ENCODE measurements around the gene CGNL1. TPM values are rescaled to one million over a fixed set of nuclear protein-coding genes. Genes with fewer than 3 reads are reported as not detected.

Gene CGNL1
- total RNA-seq, 1 experiment from 2014 or later: 10.6 TPM

DNA sequence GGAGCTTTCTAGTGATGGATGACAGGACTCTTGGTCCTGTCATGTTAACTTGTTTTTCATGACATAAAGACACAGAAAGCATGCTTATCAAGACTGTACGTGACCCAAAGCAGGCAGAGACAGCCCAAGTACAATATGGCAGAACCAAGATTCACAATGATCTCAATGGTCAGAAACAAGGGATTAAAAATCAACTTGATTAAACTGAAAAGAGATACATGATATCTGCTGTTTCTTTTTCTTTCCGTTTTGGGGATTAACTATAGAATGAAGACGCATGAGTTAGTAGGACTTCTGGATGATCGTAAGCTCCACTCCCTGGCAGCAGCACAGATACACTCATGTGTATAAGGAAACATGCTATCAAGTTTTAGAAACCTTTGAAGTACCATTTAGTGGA, 117.0 kb downstream of the CGNL1 start:
- H3K36me3 ChIP-seq (replicated peaks; ENCODE audit: control insufficient read depth, insufficient read depth, low read length): no peaks in the 10 kb centered on the region; the same call in 1 of the 2 replicates
- no peaks in the 10 kb centered on the region for H3K27me3 ChIP-seq (ENCODE audit: control insufficient read depth, insufficient read depth, low read length)
- no peak overlapping the region for H3K4me3 ChIP-seq (ENCODE audit: insufficient read depth, low read depth, low read length)
- DNase-seq: no peak

DNA sequence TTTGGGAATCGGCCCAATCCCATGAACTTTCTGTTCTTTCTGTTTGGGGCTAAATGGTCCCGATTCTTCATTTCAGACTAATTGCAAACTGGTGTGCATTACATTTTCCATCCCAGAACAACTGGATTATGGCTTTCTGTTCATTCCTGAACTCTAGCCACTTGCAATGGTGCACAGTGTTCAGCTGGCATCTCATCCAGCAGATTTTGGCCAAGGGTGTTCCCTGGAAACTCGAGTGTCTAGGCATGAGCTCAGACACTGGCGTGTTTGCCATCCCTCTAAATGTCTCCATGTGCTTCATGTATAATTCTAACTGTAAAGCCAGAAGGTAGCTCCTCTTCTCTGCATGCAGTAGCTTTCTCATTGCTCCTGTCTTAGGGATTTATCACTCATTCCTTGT, 118.3 kb downstream of the CGNL1 start:
- Histone ChIP-seq H3K27me3 (ENCODE audit: control insufficient read depth, insufficient read depth, low read length) (no peaks in the 10 kb centered on the region), H3K4me3 (ENCODE audit: insufficient read depth, low read depth, low read length) (no peak overlapping the region), H3K36me3 (replicated peaks; ENCODE audit: control insufficient read depth, insufficient read depth, low read length) (no peaks in the 10 kb centered on the region; the same call in 1 of the 2 replicates)
- DNase-seq: no peak

DNA sequence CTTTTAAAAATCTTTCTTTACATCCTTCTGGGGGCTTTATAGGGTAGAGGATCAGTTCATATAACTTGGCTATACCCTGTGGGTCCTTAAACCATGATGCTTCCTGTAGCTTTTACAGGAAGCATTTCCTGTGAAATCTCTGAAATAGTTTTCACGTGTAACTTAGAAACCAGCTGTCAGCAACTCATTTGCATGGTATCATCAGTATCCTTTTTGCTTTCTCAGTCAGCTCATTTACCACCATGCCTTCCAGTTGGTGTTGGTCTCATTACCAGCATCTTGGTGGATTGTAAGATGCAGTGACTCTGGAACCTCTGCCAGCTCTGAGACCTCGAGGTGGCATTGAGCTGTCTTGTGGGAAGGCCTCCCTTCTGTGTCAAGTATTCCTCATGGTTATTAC, 118.7 kb downstream of the CGNL1 start:
- no peaks in the 10 kb centered on the region for H3K27me3 ChIP-seq (ENCODE audit: control insufficient read depth, insufficient read depth, low read length)
- H3K36me3 ChIP-seq (replicated peaks; ENCODE audit: control insufficient read depth, insufficient read depth, low read length): no peaks in the 10 kb centered on the region; the same call in 1 of the 2 replicates
- no peak overlapping the region for H3K4me3 ChIP-seq (ENCODE audit: insufficient read depth, low read depth, low read length)
- DNase-seq: no peak

DNA sequence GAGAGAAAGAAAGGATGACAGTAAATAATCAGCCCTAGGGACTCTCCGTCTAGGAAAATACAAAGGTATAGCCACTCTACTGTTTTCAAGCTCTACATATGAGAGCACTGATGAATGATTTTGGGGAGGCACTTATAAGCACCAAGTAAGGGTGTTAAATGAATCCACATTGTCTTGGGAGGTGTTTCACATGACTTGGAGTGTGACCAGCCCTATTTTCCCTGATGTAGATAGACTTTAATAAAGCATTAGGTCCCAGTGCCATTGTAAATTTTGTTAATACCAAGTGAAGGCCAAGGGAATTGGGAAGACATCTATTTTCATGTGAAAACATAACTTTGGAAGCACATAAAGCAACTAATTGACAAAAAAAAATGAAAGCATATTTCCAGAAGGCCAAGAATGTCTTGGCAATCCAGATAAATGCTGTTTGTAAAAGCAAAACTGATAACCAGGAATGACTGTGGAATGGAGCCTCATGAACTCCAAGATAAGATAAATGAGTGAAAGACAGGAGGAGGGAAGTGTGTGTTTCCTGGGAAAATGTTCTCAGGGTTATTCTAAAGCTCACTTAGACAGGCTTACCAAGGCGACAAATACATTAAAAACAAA, 119.4 kb downstream of the CGNL1 start:
- Histone ChIP-seq H3K36me3 (replicated peaks; ENCODE audit: control insufficient read depth, insufficient read depth, low read length) (no peaks in the 10 kb centered on the region; the same call in 1 of the 2 replicates), H3K4me3 (ENCODE audit: insufficient read depth, low read depth, low read length) (no peak overlapping the region), H3K27me3 (ENCODE audit: control insufficient read depth, insufficient read depth, low read length) (no peaks in the 10 kb centered on the region)
- DNase-seq: no peak

DNA sequence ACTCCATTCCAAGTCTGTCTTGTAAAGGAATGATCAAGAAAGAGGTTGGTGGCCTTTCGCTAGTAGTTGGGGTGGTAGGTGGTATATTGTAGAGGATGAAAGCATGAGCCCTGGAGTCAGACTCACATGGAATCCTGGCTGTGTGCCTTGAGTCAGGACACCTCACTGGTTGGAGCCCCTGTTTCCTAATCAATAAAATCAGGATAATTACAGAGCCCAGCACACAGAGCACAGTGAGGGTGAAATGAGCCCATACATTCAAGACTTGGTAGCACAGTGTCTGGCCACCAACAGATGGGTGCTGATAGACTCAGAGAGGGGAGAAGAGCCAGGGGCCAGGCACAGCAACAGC, 120.3 kb downstream of the CGNL1 start:
- no peak for DNase-seq
- H3K36me3 ChIP-seq (replicated peaks; ENCODE audit: control insufficient read depth, insufficient read depth, low read length): no peaks in the 10 kb centered on the region; the same call in 1 of the 2 replicates
- H3K27me3 ChIP-seq (ENCODE audit: control insufficient read depth, insufficient read depth, low read length): no peaks in the 10 kb centered on the region
- H3K4me3 ChIP-seq (ENCODE audit: insufficient read depth, low read depth, low read length): no peak overlapping the region

GRCh38 chr15:57496946-57497869, 120.9 kb downstream of the CGNL1 start:
- no peak for DNase-seq
- Histone ChIP-seq H3K4me3 (ENCODE audit: insufficient read depth, low read depth, low read length) (no peak overlapping the region), H3K36me3 (replicated peaks; ENCODE audit: control insufficient read depth, insufficient read depth, low read length) (no peaks in the 10 kb centered on the region; the same call in 1 of the 2 replicates)

DNA sequence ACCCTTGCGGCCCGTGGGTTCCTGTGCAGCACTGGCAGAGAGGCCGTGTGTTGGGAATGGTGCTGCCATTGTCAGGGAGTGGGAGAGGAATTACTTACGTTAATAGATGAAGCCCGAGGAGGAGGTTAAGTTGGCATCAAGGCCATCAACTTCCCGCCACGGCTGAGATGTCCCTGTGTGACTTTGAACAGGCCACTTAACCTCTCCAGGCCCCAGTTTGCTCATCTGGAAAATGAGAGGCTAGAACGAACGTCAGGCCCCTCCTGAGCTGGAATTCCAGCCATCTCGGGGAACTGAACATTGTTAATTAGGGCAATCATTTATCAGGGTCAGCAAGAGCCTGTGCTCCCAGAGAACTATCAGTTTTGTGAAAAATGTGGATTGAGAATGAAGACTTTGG, 124.0 kb downstream of the CGNL1 start:
- H3K27me3 ChIP-seq (ENCODE audit: control insufficient read depth, insufficient read depth, low read length): no peaks in the 10 kb centered on the region
- DNase-seq: no peak
- H3K36me3 ChIP-seq (replicated peaks; ENCODE audit: control insufficient read depth, insufficient read depth, low read length): no peaks in the 10 kb centered on the region
- H3K4me3 ChIP-seq (ENCODE audit: insufficient read depth, low read depth, low read length): no peak overlapping the region

More at GRCh38 chr15:57496946-57497869, 120.9 kb downstream of the CGNL1 start:
- no peaks in the 10 kb centered on the region for H3K27me3 ChIP-seq (ENCODE audit: control insufficient read depth, insufficient read depth, low read length)

DNA sequence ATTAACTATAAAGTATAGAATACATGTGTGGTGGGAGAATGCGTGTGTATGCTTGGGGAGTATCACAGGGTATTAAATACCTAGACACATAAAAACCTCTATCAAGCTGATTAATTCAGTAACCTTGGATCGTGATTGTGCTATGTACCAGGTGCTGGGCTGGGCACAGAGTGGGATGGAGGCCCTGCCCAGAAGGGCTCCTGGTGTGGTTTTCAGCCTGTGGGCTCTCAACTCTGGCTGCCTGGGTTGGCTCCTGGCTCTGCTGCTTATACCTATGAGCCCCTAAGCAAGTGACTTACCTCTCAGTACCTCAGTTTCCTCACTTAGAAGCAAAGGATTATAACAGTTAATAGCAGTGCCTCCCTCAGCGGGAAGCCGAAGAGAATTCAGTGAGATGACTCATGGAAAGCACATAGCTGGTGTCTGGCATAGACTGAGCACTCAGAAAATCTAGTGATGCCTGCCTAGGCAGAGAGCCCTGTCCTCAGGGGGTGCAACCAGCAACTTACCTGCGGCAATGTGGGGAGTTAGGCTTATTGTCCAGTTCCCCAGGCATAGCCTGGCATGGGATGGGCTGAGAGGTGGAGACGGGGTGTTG, 124.8 kb downstream of the CGNL1 start:
- Histone ChIP-seq H3K4me3 (ENCODE audit: insufficient read depth, low read depth, low read length) (no peak overlapping the region), H3K27me3 (ENCODE audit: control insufficient read depth, insufficient read depth, low read length) (no peaks in the 10 kb centered on the region), H3K36me3 (replicated peaks; ENCODE audit: control insufficient read depth, insufficient read depth, low read length) (no peaks in the 10 kb centered on the region)
- no peak for DNase-seq

GRCh38 chr15:57502116-57502515, 125.8 kb downstream of the CGNL1 start:
- no peaks in the 10 kb centered on the region for H3K27me3 ChIP-seq (ENCODE audit: control insufficient read depth, insufficient read depth, low read length)
- no peak overlapping the region for H3K4me3 ChIP-seq (ENCODE audit: insufficient read depth, low read depth, low read length)
- no peaks in the 10 kb centered on the region for H3K36me3 ChIP-seq (replicated peaks; ENCODE audit: control insufficient read depth, insufficient read depth, low read length)
- DNase-seq: no peak

DNA sequence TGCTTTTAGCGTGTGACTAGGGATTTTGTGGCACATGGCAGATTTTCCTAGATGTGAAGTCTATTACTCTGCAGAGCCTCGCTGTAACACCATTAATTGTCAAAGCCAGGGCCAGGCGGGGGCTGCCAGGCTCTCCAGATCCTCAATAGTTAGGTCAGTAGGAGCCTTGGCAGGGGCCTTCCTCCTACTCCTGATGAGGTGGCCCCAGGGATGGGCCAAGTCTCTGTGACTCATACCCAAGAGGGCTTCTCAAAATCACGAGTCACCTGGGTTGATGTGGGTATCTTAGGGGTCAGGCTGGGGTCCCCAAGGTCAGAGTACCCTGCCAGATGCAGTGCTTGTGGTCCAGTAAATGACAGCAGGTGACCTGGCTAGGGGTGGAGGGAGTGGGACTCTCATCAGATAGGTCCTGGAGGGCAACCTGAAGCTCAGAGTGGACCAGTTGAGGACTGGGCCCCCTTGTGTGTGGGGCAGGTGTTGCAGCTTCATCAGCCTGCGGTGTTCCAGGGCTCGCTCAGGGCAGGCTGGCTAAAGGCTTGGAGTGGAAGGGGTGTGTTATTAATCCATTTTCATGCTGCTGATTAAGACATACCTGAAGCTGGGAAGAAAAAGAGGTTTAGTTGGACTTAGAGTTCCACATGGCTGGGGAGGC, 126.9 kb downstream of the CGNL1 start:
- Histone ChIP-seq H3K36me3 (replicated peaks; ENCODE audit: control insufficient read depth, insufficient read depth, low read length) (no peaks in the 10 kb centered on the region), H3K4me3 (ENCODE audit: insufficient read depth, low read depth, low read length) (no peak overlapping the region), H3K27me3 (ENCODE audit: control insufficient read depth, insufficient read depth, low read length) (no peaks in the 10 kb centered on the region)
- peak; percentile 65 for DNase-seq

- Histone ChIP-seq H3K36me3 (replicated peaks; ENCODE audit: control insufficient read depth, insufficient read depth, low read length) (no peaks in the 10 kb centered on the region), H3K4me3 (ENCODE audit: insufficient read depth, low read depth, low read length) (no peak overlapping the region), H3K27me3 (ENCODE audit: control insufficient read depth, insufficient read depth, low read length) (no peaks in the 10 kb centered on the region)
- no peak for DNase-seq
Observed at GRCh38 chr15:57503911-57504598, 127.8 kb downstream of the CGNL1 start.

DNA sequence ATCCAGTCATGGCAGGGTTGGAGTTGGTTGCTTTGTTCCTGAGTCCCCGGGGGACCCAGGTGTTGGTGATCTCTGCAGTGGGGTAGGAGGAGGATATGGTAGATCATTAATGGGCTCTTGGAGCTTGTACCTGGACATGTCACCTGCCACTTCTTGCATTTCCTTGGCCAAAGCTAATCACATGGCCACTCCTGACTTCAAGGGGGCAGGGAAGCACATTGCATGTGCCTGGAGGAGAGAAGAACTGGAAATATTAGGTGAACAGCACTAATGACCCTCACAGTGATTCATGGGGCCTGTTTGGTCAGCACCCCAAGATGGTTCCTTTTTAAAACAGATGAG, 128.3 kb downstream of the CGNL1 start:
- Histone ChIP-seq H3K4me3 (ENCODE audit: insufficient read depth, low read depth, low read length) (no peak overlapping the region), H3K36me3 (replicated peaks; ENCODE audit: control insufficient read depth, insufficient read depth, low read length) (no peaks in the 10 kb centered on the region), H3K27me3 (ENCODE audit: control insufficient read depth, insufficient read depth, low read length) (no peaks in the 10 kb centered on the region)
- no peak for DNase-seq

GRCh38 chr15:57505056-57505715, 128.9 kb downstream of the CGNL1 start:
- no peak for DNase-seq
- Histone ChIP-seq H3K27me3 (ENCODE audit: control insufficient read depth, insufficient read depth, low read length) (no peaks in the 10 kb centered on the region), H3K4me3 (ENCODE audit: insufficient read depth, low read depth, low read length) (no peak overlapping the region), H3K36me3 (replicated peaks; ENCODE audit: control insufficient read depth, insufficient read depth, low read length) (no peaks in the 10 kb centered on the region)

GRCh38 chr15:57505949-57506391, 129.7 kb downstream of the CGNL1 start:
- Histone ChIP-seq H3K36me3 (replicated peaks; ENCODE audit: control insufficient read depth, insufficient read depth, low read length) (no peaks in the 10 kb centered on the region), H3K27me3 (ENCODE audit: control insufficient read depth, insufficient read depth, low read length) (no peaks in the 10 kb centered on the region), H3K4me3 (ENCODE audit: insufficient read depth, low read depth, low read length) (no peak overlapping the region)
- DNase-seq: no peak
